ENCODE data around the gene ITGAE.

Gene ITGAE

DNA sequence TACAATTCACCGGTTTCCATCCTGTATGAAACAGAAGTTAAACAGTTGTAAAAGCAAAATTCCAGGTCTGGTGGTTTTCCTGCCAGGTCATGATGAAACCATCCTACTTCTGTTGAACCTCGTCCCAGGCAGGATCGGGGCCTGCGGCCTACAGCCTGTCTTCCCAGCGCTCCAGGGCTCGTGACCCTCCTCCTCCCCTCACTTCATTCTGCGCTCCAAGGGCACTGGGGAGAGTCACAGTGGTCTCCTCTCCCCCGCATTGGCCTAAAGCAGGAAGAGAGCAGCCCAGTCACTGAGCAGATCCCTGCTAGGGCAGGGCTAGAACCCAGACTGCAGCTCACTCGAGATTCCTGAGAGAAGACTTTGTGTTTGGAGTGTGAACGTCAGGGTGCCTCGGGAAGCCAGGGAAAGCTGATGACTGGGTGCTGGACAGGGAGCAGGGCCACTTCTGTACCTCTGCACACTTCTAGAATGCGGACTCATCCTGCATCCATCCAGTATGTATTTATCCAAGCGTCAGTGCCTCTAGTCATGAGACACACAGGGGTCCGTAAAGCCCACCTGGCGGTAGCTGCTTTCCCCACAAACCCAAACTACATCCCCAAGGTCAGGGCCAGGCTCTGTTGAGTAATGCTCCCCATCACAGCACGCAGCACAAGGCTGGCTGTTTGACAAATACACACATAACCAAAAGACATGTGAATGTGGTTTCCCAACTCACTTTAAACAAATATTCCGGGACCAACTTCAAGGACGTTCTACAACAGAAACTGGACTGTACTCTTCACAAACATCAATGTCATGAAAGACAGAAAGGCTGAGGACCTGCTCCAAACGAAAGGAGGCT, 1.7 kb upstream of the ITGAE start:
- Histone ChIP-seq H3K4me3 (ENCODE audit: extremely low read depth, insufficient read depth, low read length, poor library complexity, severe bottlenecking) (no peak overlapping the region), H3K4me1 (ENCODE audit: control insufficient read depth, insufficient read depth, low read length, poor library complexity, severe bottlenecking) (peaks cover 15% of the 10 kb centered on the region), H3K27ac (ENCODE audit: low read depth, low read length, severe bottlenecking) (peak overlapping the region; percentile 29), H3K9me3 (ENCODE audit: control insufficient read depth, low read length) (no peaks in the 10 kb centered on the region), H3K36me3 (ENCODE audit: control insufficient read depth, insufficient read depth, low read length) (peaks cover 41% of the 10 kb centered on the region)
- WGBS, 2 experiments (ENCODE audit: insufficient coverage in 2 of 2), result 94 to 96% methylated on average over 13 to 18 of the region's 19 CpGs

DNA sequence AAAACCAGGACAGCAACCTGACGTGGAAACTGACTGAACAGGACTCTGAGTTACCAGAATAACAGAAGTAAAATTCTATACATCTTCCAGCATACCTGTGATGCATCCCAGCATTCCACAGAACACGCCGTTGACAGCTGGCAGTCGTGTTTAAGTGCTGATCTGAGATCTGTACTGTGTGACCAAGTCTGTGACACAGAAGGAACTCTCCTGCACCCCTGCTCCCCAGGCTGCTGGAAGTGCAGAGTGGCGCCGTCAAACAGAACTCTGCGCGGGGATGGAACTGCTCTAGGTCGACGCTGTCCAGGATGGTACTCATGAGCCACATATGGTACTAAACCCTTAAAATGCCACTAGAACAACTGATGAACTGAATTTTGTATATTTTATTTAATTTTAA, 804 bp upstream of the ITGAE start:
- WGBS, 2 experiments (ENCODE audit: insufficient coverage in 2 of 2), result 96 to 98% methylated on average over 6 to 10 of the region's 10 CpGs
- Histone ChIP-seq H3K4me1 (ENCODE audit: control insufficient read depth, insufficient read depth, low read length, poor library complexity, severe bottlenecking) (peaks cover 15% of the 10 kb centered on the region), H3K9me3 (ENCODE audit: control insufficient read depth, low read length) (no peaks in the 10 kb centered on the region), H3K4me3 (ENCODE audit: extremely low read depth, insufficient read depth, low read length, poor library complexity, severe bottlenecking) (no peak overlapping the region), H3K36me3 (ENCODE audit: control insufficient read depth, insufficient read depth, low read length) (peaks cover 32% of the 10 kb centered on the region), H3K27ac (ENCODE audit: low read depth, low read length, severe bottlenecking) (no peak overlapping the region)

- H3K27ac ChIP-seq (ENCODE audit: low read depth, low read length, severe bottlenecking), result no peak overlapping the region
- WGBS, 2 experiments (ENCODE audit: insufficient coverage in 2 of 2), result 87 to 96% methylated on average over 6 of the region's 7 CpGs
- H3K4me3 ChIP-seq (ENCODE audit: extremely low read depth, insufficient read depth, low read length, poor library complexity, severe bottlenecking), result no peak overlapping the region
- no peaks in the 10 kb centered on the region for H3K9me3 ChIP-seq (ENCODE audit: control insufficient read depth, low read length)
- peaks cover 28% of the 10 kb centered on the region for H3K36me3 ChIP-seq (ENCODE audit: control insufficient read depth, insufficient read depth, low read length)
- H3K4me1 ChIP-seq (ENCODE audit: control insufficient read depth, insufficient read depth, low read length, poor library complexity, severe bottlenecking), result peaks cover 17% of the 10 kb centered on the region
Observed at GRCh38 chr17:3801347-3801746, 359 bp upstream of the ITGAE start.

DNA sequence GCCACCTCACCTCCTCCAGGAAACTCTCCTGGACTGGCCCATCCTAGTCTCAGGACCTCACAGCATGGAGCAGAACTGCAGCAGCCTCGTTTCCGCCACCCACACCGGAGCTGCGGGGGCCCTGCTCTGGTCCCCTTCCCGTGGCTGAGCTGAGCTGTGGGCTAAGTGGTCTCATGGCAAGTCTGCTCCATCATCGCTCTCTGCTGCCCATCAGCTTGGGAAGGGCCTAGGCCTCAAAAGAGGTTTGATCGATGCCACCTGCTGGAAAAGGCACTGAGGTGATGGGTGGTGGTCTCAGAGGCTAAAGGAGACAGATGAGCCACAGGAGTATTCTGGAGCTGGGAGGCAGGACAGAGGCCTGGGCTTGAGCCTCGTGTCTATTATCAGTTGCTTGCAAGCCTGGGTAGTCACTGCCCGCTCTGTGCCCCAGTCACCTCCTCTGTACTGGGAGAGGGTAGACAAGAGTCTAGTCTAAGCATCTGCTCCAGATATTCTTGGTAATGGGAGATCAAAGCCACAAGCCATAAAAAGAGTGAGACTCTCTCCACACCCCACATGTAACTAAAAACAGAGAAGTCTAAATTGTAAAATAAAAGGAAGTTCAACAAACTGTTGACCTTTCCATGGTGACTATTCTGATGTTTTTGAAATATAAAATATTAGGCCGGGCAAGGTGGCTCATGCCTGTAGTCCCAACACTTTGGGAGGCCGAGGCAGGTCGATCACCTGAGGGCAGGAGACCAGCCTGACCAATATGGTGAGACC, 1.6 kb downstream of the ITGAE start:
- Histone ChIP-seq H3K9me3 (ENCODE audit: control insufficient read depth, low read length) (no peaks in the 10 kb centered on the region), H3K4me1 (ENCODE audit: control insufficient read depth, insufficient read depth, low read length, poor library complexity, severe bottlenecking) (peaks cover 18% of the 10 kb centered on the region), H3K27ac (ENCODE audit: low read depth, low read length, severe bottlenecking) (no peak overlapping the region), H3K4me3 (ENCODE audit: extremely low read depth, insufficient read depth, low read length, poor library complexity, severe bottlenecking) (no peak overlapping the region), H3K36me3 (ENCODE audit: control insufficient read depth, insufficient read depth, low read length) (peaks cover 12% of the 10 kb centered on the region)
- WGBS, 2 experiments (ENCODE audit: insufficient coverage in 2 of 2), result 93 to 96% methylated on average over 11 to 12 of the region's 12 CpGs

GRCh38 chr17:3798273-3799180, 2.5 kb downstream of the ITGAE start:
- Histone ChIP-seq H3K4me1 (ENCODE audit: control insufficient read depth, insufficient read depth, low read length, poor library complexity, severe bottlenecking) (peaks cover 20% of the 10 kb centered on the region), H3K36me3 (ENCODE audit: control insufficient read depth, insufficient read depth, low read length) (peaks cover 12% of the 10 kb centered on the region), H3K9me3 (ENCODE audit: control insufficient read depth, low read length) (no peaks in the 10 kb centered on the region), H3K27ac (ENCODE audit: low read depth, low read length, severe bottlenecking) (no peak overlapping the region), H3K4me3 (ENCODE audit: extremely low read depth, insufficient read depth, low read length, poor library complexity, severe bottlenecking) (no peak overlapping the region)
- 89 to 97% methylated on average over 11 to 14 of the region's 15 CpGs for WGBS, 2 experiments (ENCODE audit: insufficient coverage in 2 of 2)

- no peak overlapping the region for H3K4me3 ChIP-seq (ENCODE audit: extremely low read depth, insufficient read depth, low read length, poor library complexity, severe bottlenecking)
- peaks cover 7% of the 10 kb centered on the region for H3K36me3 ChIP-seq (ENCODE audit: control insufficient read depth, insufficient read depth, low read length)
- H3K9me3 ChIP-seq (ENCODE audit: control insufficient read depth, low read length), result no peaks in the 10 kb centered on the region
- WGBS, 2 experiments (ENCODE audit: insufficient coverage in 2 of 2), result 96% methylated on average over 6 of the region's 9 CpGs
- H3K27ac ChIP-seq (ENCODE audit: low read depth, low read length, severe bottlenecking), result no peak overlapping the region
- peaks cover 15% of the 10 kb centered on the region for H3K4me1 ChIP-seq (ENCODE audit: control insufficient read depth, insufficient read depth, low read length, poor library complexity, severe bottlenecking)
Observed at GRCh38 chr17:3796822-3797170, 4.2 kb downstream of the ITGAE start.

DNA sequence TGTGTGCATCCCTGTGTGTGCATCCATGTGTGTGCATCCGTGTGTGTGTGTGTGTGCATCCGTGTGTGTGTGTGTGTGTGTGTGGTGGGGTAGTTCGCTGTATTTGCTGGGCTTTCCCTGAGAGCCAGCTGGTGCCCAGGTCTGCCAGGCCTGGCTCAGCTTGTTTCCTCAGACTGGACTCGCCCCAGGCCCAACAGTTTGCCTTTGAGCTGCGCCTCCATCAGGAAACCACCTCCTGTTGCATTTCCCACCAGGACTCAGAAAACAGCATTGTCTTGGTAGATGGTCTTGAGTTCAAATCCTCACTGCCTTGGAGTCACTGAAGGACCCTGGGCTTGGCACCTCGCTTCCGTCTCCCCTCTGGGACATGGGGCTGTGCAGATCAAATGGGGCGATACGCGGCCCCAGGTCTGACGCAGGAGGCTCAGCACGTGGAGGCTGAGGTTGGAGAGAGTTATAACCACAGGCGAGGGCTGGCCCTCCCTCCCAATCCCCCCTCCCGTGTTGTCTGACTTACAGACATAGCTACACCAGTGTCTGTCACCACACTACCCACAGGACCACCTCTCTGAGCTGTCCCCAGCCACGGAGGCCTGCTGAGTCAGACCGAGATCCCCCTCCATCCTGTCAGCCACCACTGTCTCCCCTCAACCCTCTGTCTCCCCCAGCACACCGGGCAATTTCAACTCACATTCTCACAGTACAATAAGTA, 4.7 kb downstream of the ITGAE start:
- no peak overlapping the region for H3K27ac ChIP-seq (ENCODE audit: low read depth, low read length, severe bottlenecking)
- peaks cover 15% of the 10 kb centered on the region for H3K4me1 ChIP-seq (ENCODE audit: control insufficient read depth, insufficient read depth, low read length, poor library complexity, severe bottlenecking)
- H3K9me3 ChIP-seq (ENCODE audit: control insufficient read depth, low read length), result no peaks in the 10 kb centered on the region
- no peak overlapping the region for H3K4me3 ChIP-seq (ENCODE audit: extremely low read depth, insufficient read depth, low read length, poor library complexity, severe bottlenecking)
- WGBS, 2 experiments (ENCODE audit: insufficient coverage in 2 of 2), result 79 to 94% methylated on average over 6 of the region's 17 CpGs
- peaks cover 1% of the 10 kb centered on the region for H3K36me3 ChIP-seq (ENCODE audit: control insufficient read depth, insufficient read depth, low read length)

DNA sequence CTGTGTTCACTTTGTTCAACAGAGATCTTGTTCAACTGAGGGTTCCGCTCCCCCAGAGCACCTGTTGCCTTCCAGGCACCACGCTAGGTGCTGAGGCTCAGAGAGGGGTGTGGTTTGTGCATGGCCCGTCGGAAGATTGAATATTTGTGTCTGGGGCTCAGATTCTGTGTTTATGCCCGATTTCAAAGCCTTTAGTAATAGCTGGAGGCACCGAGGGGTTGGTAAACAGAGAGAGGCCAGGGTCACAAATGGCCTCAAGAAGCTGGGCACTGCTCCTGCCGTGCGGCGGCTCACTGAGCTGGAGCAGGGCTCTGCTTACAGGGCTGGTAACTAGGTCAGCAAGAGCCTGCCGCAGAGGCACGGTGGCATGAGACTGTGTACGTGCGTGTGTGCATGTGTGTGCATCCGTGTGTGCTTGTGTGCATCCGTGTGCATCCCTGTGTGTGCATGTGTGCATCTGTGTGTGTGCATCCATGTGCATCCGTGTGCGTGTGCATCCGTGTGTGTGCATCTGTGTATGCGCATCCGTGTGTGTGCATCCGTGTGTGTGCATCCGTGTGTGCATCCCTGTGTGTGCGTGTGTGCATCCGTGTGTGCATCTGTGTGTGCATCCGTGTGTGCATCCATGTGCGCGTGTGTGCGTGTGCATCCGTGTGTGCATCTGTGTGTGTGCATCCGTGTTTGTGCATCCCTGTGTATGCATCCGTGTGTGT, 5.4 kb downstream of the ITGAE start:
- peaks cover 10% of the 10 kb centered on the region for H3K4me1 ChIP-seq (ENCODE audit: control insufficient read depth, insufficient read depth, low read length, poor library complexity, severe bottlenecking)
- peak overlapping the region; percentile 57 for H3K27ac ChIP-seq (ENCODE audit: low read depth, low read length, severe bottlenecking)
- H3K36me3 ChIP-seq (ENCODE audit: control insufficient read depth, insufficient read depth, low read length), result no peaks in the 10 kb centered on the region
- H3K4me3 ChIP-seq (ENCODE audit: extremely low read depth, insufficient read depth, low read length, poor library complexity, severe bottlenecking), result no peak overlapping the region
- 91 to 92% methylated on average over 24 to 30 of the region's 31 CpGs for WGBS, 2 experiments (ENCODE audit: insufficient coverage in 2 of 2)
- no peaks in the 10 kb centered on the region for H3K9me3 ChIP-seq (ENCODE audit: control insufficient read depth, low read length)

- Histone ChIP-seq H3K36me3 (ENCODE audit: control insufficient read depth, insufficient read depth, low read length) (no peaks in the 10 kb centered on the region), H3K27ac (ENCODE audit: low read depth, low read length, severe bottlenecking) (peak overlapping the region; percentile 57)
- WGBS, 2 experiments (ENCODE audit: insufficient coverage in 2 of 2), result 66 to 74% methylated on average over 18 to 23 of the region's 26 CpGs
Observed at GRCh38 chr17:3794557-3795389, 6.2 kb downstream of the ITGAE start.

More at GRCh38 chr17:3794557-3795389, 6.2 kb downstream of the ITGAE start:
- peaks cover 10% of the 10 kb centered on the region for H3K4me1 ChIP-seq (ENCODE audit: control insufficient read depth, insufficient read depth, low read length, poor library complexity, severe bottlenecking)
- no peak overlapping the region for H3K4me3 ChIP-seq (ENCODE audit: extremely low read depth, insufficient read depth, low read length, poor library complexity, severe bottlenecking)
- H3K9me3 ChIP-seq (ENCODE audit: control insufficient read depth, low read length), result no peaks in the 10 kb centered on the region
